Measurements from ENCODE around the gene BAIAP2. TPM values are rescaled to one million over a fixed set of nuclear protein-coding genes. Genes with fewer than 3 reads are reported as not detected.

BAIAP2 gene
- total RNA-seq, 3 donors from 2014 or later = 21.0 to 47.0 (median 37.6) TPM

DNA sequence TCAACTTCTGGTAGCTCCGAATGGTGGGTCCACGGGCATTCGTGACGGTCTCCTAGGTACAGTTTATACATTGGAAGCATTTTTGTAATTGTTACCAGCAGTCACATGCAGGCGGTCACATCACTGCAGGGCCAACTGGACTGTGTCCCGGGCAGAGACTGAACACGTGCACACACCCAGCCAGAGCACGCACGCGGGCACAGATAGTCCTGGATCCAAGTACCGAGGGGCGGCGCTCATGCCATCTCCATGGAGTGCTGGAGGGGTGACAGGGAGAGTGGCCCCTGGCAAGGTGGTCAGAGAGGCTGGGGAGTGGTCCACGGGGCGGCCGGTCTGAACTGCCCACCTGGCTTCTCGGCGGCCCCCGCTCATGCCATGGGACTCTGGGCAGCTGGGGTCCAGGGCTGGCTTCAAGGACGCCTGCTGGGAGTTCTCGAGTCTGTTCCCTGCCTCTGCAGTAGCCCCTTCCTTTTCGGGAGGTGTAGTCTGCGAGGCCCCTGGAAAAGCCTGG lies 34.2 kb downstream of the BAIAP2 start:
- DNase-seq (ENCODE audit: low spot score in 2 of 2) = no peak
- Histone ChIP-seq H3K9me3 (no peaks in the 10 kb centered on the region), H3K4me1 (peaks cover 18 to 27% of the 10 kb centered on the region in 2 donors), H3K27ac (no peak overlapping the region), H3K27me3 (no peaks in the 10 kb centered on the region), H3K36me3 (no peaks in the 10 kb centered on the region), H3K4me3 (no peak overlapping the region)
- TF ChIP-seq, protein P1, sequence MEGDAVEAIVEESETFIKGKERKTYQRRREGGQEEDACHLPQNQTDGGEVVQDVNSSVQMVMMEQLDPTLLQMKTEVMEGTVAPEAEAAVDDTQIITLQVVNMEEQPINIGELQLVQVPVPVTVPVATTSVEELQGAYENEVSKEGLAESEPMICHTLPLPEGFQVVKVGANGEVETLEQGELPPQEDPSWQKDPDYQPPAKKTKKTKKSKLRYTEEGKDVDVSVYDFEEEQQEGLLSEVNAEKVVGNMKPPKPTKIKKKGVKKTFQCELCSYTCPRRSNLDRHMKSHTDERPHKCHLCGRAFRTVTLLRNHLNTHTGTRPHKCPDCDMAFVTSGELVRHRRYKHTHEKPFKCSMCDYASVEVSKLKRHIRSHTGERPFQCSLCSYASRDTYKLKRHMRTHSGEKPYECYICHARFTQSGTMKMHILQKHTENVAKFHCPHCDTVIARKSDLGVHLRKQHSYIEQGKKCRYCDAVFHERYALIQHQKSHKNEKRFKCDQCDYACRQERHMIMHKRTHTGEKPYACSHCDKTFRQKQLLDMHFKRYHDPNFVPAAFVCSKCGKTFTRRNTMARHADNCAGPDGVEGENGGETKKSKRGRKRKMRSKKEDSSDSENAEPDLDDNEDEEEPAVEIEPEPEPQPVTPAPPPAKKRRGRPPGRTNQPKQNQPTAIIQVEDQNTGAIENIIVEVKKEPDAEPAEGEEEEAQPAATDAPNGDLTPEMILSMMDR (IDR thresholded peaks at IDR 0.05) = no peak
- TF ChIP-seq POLR2AphosphoS5 (IDR thresholded peaks at IDR 0.05) = no peak
- no peak for TF ChIP-seq POLR2A (IDR thresholded peaks at IDR 0.05)
- intact Hi-C loops (cut with DNase I; ENCODE audit: low total_unique reads) = no loop called here

DNA sequence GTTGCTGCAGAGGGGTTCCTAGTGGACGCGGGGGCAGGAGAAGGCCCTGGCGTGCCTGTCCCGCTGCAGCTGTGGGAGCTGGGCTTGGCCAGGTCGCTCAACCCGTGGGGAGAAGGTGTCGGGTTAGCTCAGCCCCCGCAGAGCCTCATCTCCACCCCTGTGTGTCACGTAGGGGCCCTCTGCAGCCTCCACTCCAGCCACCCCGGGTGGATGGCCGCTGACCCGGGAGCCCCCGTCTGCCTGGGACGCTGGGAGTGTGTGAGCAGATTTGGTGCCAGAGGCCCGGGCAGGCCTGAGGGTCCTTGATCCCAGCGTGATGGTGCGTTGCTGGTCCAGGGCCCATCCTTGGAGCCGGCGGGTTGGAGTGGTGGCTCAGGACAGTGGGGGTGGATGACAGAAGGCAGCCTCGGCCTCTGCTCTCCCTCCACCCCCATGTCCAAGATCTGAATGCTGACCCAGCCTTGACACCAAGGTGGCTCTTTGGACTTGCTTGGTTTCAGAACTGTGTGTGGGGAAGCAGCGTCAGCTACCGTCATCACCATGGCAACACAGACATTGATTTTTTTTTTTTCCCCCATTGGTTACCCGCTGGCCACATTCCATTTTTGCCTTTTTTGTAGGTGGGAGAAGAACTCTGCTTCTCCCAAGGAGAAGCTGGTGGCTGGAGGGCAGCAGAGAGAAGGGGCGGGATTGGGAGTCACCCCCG lies 35.7 kb downstream of the BAIAP2 start:
- TF ChIP-seq, protein P1 (IDR thresholded peaks at IDR 0.05) = no peak
- no peak for TF ChIP-seq POLR2AphosphoS5 (IDR thresholded peaks at IDR 0.05)
- TF ChIP-seq POLR2A (IDR thresholded peaks at IDR 0.05) = no peak
- peaks cover 5 to 12% of the 10 kb centered on the region in 2 donors for H3K4me1 ChIP-seq
- H3K27ac ChIP-seq = no peak overlapping the region
- H3K4me3 ChIP-seq = no peak overlapping the region
- no peaks in the 10 kb centered on the region for H3K36me3 ChIP-seq
- DNase-seq (ENCODE audit: low spot score in 2 of 2) = no peak
- intact Hi-C loops (cut with DNase I; ENCODE audit: low total_unique reads) = loop anchor here (5.0 kb wide), 1 partner anchor 877 kb away; the partner anchor contains the start of gene MYADML2
- H3K27me3 ChIP-seq = no peaks in the 10 kb centered on the region
- no peaks in the 10 kb centered on the region for H3K9me3 ChIP-seq

DNA sequence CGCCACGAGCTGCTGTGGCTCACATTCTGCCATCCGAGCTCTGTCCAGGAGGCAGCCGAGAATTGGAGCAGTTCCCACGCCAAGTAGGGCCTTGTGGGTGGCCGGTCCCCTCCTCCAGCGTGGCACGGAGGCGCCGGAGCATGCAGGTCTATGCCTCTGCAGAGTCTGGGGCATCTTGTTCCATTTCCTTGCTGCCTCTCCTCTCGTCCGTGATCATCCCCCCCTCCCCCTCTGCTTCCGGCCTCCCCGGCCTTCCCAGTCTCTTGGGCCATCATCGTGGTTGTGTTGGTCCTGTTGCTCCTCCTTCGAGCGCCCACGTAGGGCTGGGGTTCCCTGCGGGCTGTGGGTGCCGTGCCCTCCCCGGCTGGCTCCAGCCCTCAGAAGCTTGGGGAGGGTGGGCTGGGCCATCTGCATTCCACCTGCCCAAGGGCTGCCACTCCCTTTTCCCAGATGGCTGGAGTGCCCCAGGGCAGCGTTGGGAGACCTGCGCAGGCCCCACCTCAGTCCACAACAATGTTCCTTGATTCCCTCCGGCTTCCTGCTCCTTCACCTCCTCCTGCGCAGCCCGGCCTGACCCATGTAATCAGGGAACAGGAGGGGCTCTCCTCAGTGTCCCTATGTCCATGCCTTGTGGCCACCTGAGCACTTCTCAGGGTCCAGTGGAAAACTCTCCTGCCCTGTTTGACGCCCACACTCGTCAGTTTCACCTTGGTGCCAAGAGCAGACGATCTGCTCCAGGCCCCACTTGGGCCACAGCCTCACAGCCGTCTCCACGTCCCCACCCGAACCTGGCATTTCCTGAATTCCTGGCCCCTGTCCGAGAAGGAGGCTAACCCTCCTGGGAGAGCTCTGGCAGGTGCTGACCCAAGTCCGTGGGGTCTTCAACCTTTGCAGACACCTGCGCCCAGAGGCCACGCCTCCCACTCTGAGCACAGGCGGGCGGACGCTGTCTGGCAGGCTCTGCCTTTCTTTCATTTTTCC lies 37.1 kb downstream of the BAIAP2 start:
- H3K36me3 ChIP-seq = no peaks in the 10 kb centered on the region
- peaks cover 5 to 10% of the 10 kb centered on the region in 2 donors for H3K4me1 ChIP-seq
- intact Hi-C loops (cut with DNase I; ENCODE audit: low total_unique reads) = loop anchor here (5.0 kb wide), 1 partner anchor 875 kb away; the partner anchor contains the start of gene MYADML2
- peak overlapping the region; percentile 48 to 66 for H3K27ac ChIP-seq
- H3K4me3 ChIP-seq = no peak overlapping the region
- H3K27me3 ChIP-seq = no peaks in the 10 kb centered on the region
- H3K9me3 ChIP-seq = no peaks in the 10 kb centered on the region
- DNase-seq (ENCODE audit: low spot score in 2 of 2) = no peak
- TF ChIP-seq POLR2A (IDR thresholded peaks at IDR 0.05) = no peak
- TF ChIP-seq, protein P1 (IDR thresholded peaks at IDR 0.05) = no peak
- TF ChIP-seq POLR2AphosphoS5 (IDR thresholded peaks at IDR 0.05) = no peak

DNA sequence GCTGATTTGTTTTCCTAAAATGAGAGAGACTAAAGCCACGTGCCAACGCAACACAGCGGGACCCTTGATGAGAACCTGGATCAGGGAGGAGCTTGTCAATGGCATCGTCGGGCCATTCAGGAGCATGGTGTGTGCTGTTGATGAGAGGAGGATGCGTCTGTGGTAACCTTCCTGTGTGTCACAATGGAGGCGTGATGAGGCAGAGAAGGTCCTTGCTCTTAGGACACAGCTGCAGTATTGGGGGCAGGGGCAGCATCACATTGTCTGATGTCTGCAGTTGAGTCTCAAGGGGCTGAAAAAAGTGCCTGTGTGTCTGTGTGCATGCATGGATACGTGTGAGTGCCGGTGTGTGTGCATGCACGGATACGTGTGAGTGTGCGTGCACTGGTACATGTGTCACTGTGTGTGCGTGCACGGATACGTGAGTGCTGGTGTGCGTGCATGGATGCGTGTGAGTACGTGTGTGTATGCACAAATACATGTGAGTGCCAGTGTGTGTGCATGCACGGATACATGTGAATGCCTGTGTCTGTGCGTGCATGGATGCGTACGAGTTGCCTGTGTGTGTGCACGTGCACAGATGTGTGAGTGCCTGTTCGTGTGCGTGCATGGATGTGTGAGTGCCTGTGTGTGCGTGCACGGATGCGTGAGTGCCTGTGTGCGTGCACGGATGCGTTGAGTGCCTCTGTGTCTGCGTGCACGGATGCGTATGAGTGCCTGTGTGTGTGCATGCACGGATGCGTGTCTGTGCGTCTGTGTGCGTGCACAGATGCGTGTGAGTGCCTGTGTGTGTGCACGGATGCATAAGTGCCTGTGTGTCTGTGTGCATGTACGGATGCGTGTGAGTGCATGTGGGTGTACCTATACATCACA lies 39.3 kb downstream of the BAIAP2 start:
- Histone ChIP-seq H3K4me1 (peaks cover 5 to 10% of the 10 kb centered on the region in 2 donors), H3K27ac (no peak overlapping the region), H3K36me3 (no peaks in the 10 kb centered on the region), H3K27me3 (no peaks in the 10 kb centered on the region), H3K4me3 (no peak overlapping the region), H3K9me3 (no peaks in the 10 kb centered on the region)
- no peak for DNase-seq (ENCODE audit: low spot score in 2 of 2)
- intact Hi-C loops (cut with DNase I; ENCODE audit: low total_unique reads) = loop anchor here (5.0 kb wide), 1 partner anchor 873 kb away; the partner anchor contains the start of gene MYADML2
- TF ChIP-seq POLR2A (IDR thresholded peaks at IDR 0.05) = no peak
- TF ChIP-seq, protein P1 (IDR thresholded peaks at IDR 0.05) = no peak

Data from breast epithelium (tissue), 4 donors.